ENCODE results near the gene UBE3B.

UBE3B gene

DNA sequence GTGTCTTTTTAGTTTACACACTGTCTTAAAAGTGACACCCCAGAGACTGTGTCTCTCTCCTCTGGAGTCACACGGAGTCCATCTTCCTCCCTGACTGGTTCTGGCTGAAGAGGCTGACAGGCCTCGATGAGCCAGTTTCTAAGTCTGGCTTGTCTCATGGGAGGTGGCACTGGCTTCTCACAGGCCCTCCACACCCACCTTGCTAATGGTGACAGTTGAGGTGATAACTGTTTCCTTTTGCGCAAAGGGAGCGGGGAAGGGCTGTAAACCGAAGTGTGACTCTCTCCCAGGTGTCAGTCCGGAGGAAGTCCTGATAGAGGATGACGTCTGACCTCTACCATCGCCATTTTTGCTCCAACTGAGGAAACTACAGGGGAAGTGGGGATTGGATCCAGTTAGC, 30.6 kb upstream of the UBE3B start:
- Histone ChIP-seq H3K4me2 (ENCODE audit: low read depth, low read length, poor library complexity, severe bottlenecking) (no peak overlapping the region), H4K20me1 (ENCODE audit: insufficient read depth, low read length, poor library complexity, severe bottlenecking) (no peaks in the 10 kb centered on the region), H2AFZ (ENCODE audit: low read length) (no peak overlapping the region), H3K9me2 (replicated peaks; ENCODE audit: low read depth, low read length) (no peaks in the 10 kb centered on the region), H3K79me2 (ENCODE audit: insufficient read depth, low read length) (no peaks in the 10 kb centered on the region), H3K27me3 (ENCODE audit: insufficient read depth, low read length, poor library complexity, severe bottlenecking) (no peaks in the 10 kb centered on the region), H3K9ac (ENCODE audit: low read depth, low read length, poor library complexity, severe bottlenecking) (no peak overlapping the region), H3K4me1 (ENCODE audit: insufficient read depth, low read length, poor library complexity, severe bottlenecking) (no peaks in the 10 kb centered on the region), H3K9me3 (ENCODE audit: insufficient read depth, low read depth, low read length) (no peaks in the 10 kb centered on the region), H3K4me3 (ENCODE audit: low read length, poor library complexity, severe bottlenecking) (no peak overlapping the region), H3K36me3 (ENCODE audit: insufficient read depth, low read length) (peaks cover 51% of the 10 kb centered on the region; the same call in 1 of the 2 replicates), H3F3A (ENCODE audit: low read depth) (no peaks in the 10 kb centered on the region)
- TF ChIP-seq, protein P1, sequence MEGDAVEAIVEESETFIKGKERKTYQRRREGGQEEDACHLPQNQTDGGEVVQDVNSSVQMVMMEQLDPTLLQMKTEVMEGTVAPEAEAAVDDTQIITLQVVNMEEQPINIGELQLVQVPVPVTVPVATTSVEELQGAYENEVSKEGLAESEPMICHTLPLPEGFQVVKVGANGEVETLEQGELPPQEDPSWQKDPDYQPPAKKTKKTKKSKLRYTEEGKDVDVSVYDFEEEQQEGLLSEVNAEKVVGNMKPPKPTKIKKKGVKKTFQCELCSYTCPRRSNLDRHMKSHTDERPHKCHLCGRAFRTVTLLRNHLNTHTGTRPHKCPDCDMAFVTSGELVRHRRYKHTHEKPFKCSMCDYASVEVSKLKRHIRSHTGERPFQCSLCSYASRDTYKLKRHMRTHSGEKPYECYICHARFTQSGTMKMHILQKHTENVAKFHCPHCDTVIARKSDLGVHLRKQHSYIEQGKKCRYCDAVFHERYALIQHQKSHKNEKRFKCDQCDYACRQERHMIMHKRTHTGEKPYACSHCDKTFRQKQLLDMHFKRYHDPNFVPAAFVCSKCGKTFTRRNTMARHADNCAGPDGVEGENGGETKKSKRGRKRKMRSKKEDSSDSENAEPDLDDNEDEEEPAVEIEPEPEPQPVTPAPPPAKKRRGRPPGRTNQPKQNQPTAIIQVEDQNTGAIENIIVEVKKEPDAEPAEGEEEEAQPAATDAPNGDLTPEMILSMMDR (conservative IDR thresholded peaks at IDR 0.05; ENCODE audit: low read length) = no peak
- no peak for TF ChIP-seq EZH2phosphoT487 (IDR thresholded peaks at IDR 0.05; ENCODE audit: borderline replicate concordance)

DNA sequence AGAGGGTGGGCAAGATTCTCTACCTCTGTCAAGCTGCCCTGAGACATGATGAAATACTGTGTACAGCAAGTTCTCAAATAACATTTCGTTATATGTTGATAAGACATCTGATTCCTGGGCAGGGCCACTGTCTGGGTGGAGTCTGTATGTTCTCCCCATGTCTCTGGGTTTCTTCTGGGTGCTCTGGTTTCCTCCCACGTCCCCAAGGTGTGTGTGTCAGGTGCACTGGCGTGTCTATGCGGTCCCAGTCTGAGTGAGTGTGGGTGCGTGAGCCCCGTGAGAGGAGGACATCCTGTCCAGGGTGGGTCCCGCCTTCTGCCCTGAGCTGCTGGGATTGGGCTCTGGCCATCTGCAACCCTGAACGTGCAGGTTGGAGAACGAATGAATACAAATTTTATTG, 30.0 kb upstream of the UBE3B start:
- Histone ChIP-seq H3K9me2 (replicated peaks; ENCODE audit: low read depth, low read length) (no peaks in the 10 kb centered on the region), H3K4me3 (ENCODE audit: low read length, poor library complexity, severe bottlenecking) (no peak overlapping the region), H2AFZ (ENCODE audit: low read length) (no peak overlapping the region), H4K20me1 (ENCODE audit: insufficient read depth, low read length, poor library complexity, severe bottlenecking) (no peaks in the 10 kb centered on the region), H3K36me3 (ENCODE audit: insufficient read depth, low read length) (peaks cover 57% of the 10 kb centered on the region; the same call in 1 of the 2 replicates), H3K4me1 (ENCODE audit: insufficient read depth, low read length, poor library complexity, severe bottlenecking) (no peaks in the 10 kb centered on the region), H3K9ac (ENCODE audit: low read depth, low read length, poor library complexity, severe bottlenecking) (no peak overlapping the region), H3K4me2 (ENCODE audit: low read depth, low read length, poor library complexity, severe bottlenecking) (no peak overlapping the region), H3K79me2 (ENCODE audit: insufficient read depth, low read length) (no peaks in the 10 kb centered on the region), H3F3A (ENCODE audit: low read depth) (no peaks in the 10 kb centered on the region), H3K27me3 (ENCODE audit: insufficient read depth, low read length, poor library complexity, severe bottlenecking) (no peaks in the 10 kb centered on the region), H3K9me3 (ENCODE audit: insufficient read depth, low read depth, low read length) (no peaks in the 10 kb centered on the region)
- TF ChIP-seq EZH2phosphoT487 (IDR thresholded peaks at IDR 0.05; ENCODE audit: borderline replicate concordance) = no peak
- TF ChIP-seq, protein P1 (conservative IDR thresholded peaks at IDR 0.05; ENCODE audit: low read length) = no peak

DNA sequence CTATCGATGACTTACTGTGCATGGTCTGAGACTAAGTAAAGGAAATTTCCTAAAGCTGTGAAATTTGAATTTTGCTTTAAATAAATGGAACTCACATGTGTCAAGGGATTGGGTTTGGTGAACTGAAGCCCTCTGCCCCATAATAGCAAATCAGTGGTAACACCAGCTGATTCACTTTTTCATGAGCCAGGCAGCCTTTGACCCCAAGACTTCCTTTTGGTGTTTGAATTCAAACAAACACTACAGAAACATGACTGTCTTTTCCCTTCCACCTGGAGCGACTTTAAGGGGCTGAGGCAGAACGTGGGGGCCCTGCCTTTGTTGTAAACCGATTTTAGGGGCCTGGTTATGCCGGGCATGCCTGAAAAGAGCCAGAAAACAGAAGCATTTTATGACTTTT, 29.2 kb upstream of the UBE3B start:
- H3K4me2 ChIP-seq (ENCODE audit: low read depth, low read length, poor library complexity, severe bottlenecking) = no peak overlapping the region
- H3K4me1 ChIP-seq (ENCODE audit: insufficient read depth, low read length, poor library complexity, severe bottlenecking) = no peaks in the 10 kb centered on the region
- peaks cover 63% of the 10 kb centered on the region; the same call in 1 of the 2 replicates for H3K36me3 ChIP-seq (ENCODE audit: insufficient read depth, low read length)
- no peak overlapping the region for H2AFZ ChIP-seq (ENCODE audit: low read length)
- H3K4me3 ChIP-seq (ENCODE audit: low read length, poor library complexity, severe bottlenecking) = no peak overlapping the region
- TF ChIP-seq EZH2phosphoT487 (IDR thresholded peaks at IDR 0.05; ENCODE audit: borderline replicate concordance) = no peak
- TF ChIP-seq, protein P1 (conservative IDR thresholded peaks at IDR 0.05; ENCODE audit: low read length) = no peak
- H3F3A ChIP-seq (ENCODE audit: low read depth) = no peaks in the 10 kb centered on the region
- H3K9ac ChIP-seq (ENCODE audit: low read depth, low read length, poor library complexity, severe bottlenecking) = no peak overlapping the region
- no peaks in the 10 kb centered on the region for H3K9me2 ChIP-seq (replicated peaks; ENCODE audit: low read depth, low read length)
- no peaks in the 10 kb centered on the region for H3K9me3 ChIP-seq (ENCODE audit: insufficient read depth, low read depth, low read length)
- H4K20me1 ChIP-seq (ENCODE audit: insufficient read depth, low read length, poor library complexity, severe bottlenecking) = no peaks in the 10 kb centered on the region
- H3K79me2 ChIP-seq (ENCODE audit: insufficient read depth, low read length) = no peaks in the 10 kb centered on the region
- no peaks in the 10 kb centered on the region for H3K27me3 ChIP-seq (ENCODE audit: insufficient read depth, low read length, poor library complexity, severe bottlenecking)
